K562 (cell line): Measurements from ENCODE around the gene CDK5RAP3. TPM values are rescaled to one million over a fixed set of nuclear protein-coding genes. Genes with fewer than 3 reads are reported as not detected.

ENCODE experiments used
- BRD9 ChIP-seq: fragments of 450-650 bp; IDR thresholded peaks from 2 replicates; pipeline ENCODE4 v1.6.1; 2018; ENCODE audit warnings: low read depth; ENCODE audit not compliant: partially characterized antibody
- CREM ChIP-seq: IDR thresholded peaks from 2 replicates; pipeline ENCODE4 v1.6.1; 2014; ENCODE audit warnings: antibody characterized with exemption, low read depth
- E2F6 ChIP-seq, 2 experiments: IDR thresholded peaks; 2 replicates each; pipeline ENCODE4 v1.6.1; 2011; ENCODE audit warnings: borderline replicate concordance in 1 of 2, control low read depth in 1 of 2, low read depth in 1 of 2, low read length in 1 of 2, mild to moderate bottlenecking in 1 of 2, mixed read lengths in 1 of 2, moderate library complexity in 1 of 2; ENCODE audit not compliant: insufficient read depth in 1 of 2, insufficient read length in 1 of 2, poor library complexity in 1 of 2, severe bottlenecking in 1 of 2; ENCODE audit errors: extremely low read depth in 1 of 2
- FOS ChIP-seq: IDR thresholded peaks from 3 replicates; pipeline ENCODE4 v1.6.1; 2011; ENCODE audit not compliant: insufficient read length; ENCODE audit errors: extremely low read depth
- HCFC1 ChIP-seq: IDR thresholded peaks from 2 replicates; pipeline ENCODE4 v1.6.1; 2012; ENCODE audit warnings: low read depth, low read length, improper control_type of control experiment
- HIVEP1 ChIP-seq: fragments of 250-450 bp; sonication (Bioruptor Pico); IDR thresholded peaks from 2 replicates; pipeline ENCODE4 v1.4.0; 2020; ENCODE audit warnings: mild to moderate bottlenecking
- LCOR ChIP-seq: sonication (generic); formaldehyde crosslinking; IDR thresholded peaks from 2 replicates; pipeline ENCODE4 v1.8.0; 2022; ENCODE audit warnings: mild to moderate bottlenecking, missing genetic modification reagents
- MBD1 ChIP-seq: fragments of 250-450 bp; sonication (Bioruptor Pico); IDR thresholded peaks from 2 replicates; pipeline ENCODE4 v1.8.0; 2022; ENCODE audit warnings: inconsistent platforms
- MBD2 ChIP-seq: sonication (generic); IDR thresholded peaks from 2 replicates; pipeline ENCODE4 v1.6.1; 2016; ENCODE audit warnings: low read depth, borderline replicate concordance
- MNT ChIP-seq, 2 experiments: fragments of 450-650 bp; conservative IDR thresholded peaks; 2 replicates each; pipeline ENCODE4 v1.6.1; 2017; ENCODE audit warnings: mild to moderate bottlenecking in 2 of 2, moderate library complexity in 2 of 2
- NCOR1 ChIP-seq: fragments of 450-650 bp; IDR thresholded peaks from 2 replicates; pipeline ENCODE4 v1.6.1; 2016; ENCODE audit warnings: mild to moderate bottlenecking, moderate library complexity
- POLR2A ChIP-seq: fragments of 450-650 bp; conservative IDR thresholded peaks from 2 replicates; pipeline ENCODE4 v1.6.1; 2016
- RAD51 ChIP-seq: fragments of 450-650 bp; IDR thresholded peaks from 2 replicates; pipeline ENCODE4 v1.7.1; 2016; ENCODE audit warnings: low read depth, mild to moderate bottlenecking, borderline replicate concordance
- RBM25 ChIP-seq: fragments of 200-400 bp; formaldehyde crosslinking; IDR thresholded peaks from 2 replicates; pipeline ENCODE4 v1.6.1; 2018; ENCODE audit warnings: low read length, low read depth, moderate library complexity; ENCODE audit not compliant: severe bottlenecking
- SMAD2 ChIP-seq: fragments of 150-350 bp; IDR thresholded peaks from 2 replicates; pipeline ENCODE4 v1.6.1; 2014; ENCODE audit warnings: low read depth, mild to moderate bottlenecking, low read length
- SP1 ChIP-seq: sonication (generic); formaldehyde crosslinking; IDR thresholded peaks from 2 replicates; pipeline ENCODE4 v1.8.1; 2022; ENCODE audit warnings: mild to moderate bottlenecking, missing genetic modification reagents
- TAF1 ChIP-seq: IDR thresholded peaks from 2 replicates; pipeline ENCODE4 v1.6.1; 2011; ENCODE audit warnings: mild to moderate bottlenecking, low read length, moderate library complexity; ENCODE audit not compliant: insufficient read depth, control insufficient read depth, severe bottlenecking; ENCODE audit errors: extremely low read depth
- TBP ChIP-seq: optimal IDR thresholded peaks from 2 replicates; pipeline ENCODE3; 2011; ENCODE audit warnings: low read depth, low read length, improper control_type of control experiment
- ZNF778 ChIP-seq: fragments of 450-650 bp; formaldehyde crosslinking; IDR thresholded peaks from 2 replicates; pipeline ENCODE4 v1.4.0; 2020; ENCODE audit warnings: mild to moderate bottlenecking, moderate library complexity
- polyA plus RNA-seq, 8 experiments: library from polyadenylated mRNA; depleted of rRNA in 4 of 8; stranded (reverse) in 5 of 8; unstranded in 3 of 8; fragments of >200 nt; fragmentation: Nextera tagmentation in 2 of 8; fragmentation: Illumina TruSeq in 1 of 8; extraction: Ambion mirVana in 2 of 8; extraction: Trizol in 1 of 8; gene quantifications; 2 replicates each; pipeline versions ENCODE4 v1.2.1 to v1.2.3, GENCODE V29; 2011 to 2014; ENCODE audit warnings: inconsistent platforms in 1 of 8, missing spikeins in 1 of 8
- total RNA-seq, 7 experiments: library from RNA; depleted of rRNA in 6 of 7; stranded (reverse); fragments of >200 nt in 6 of 7; fragmentation: Illumina TruSeq in 2 of 7; extraction: Trizol in 2 of 7; gene quantifications; 2 replicates each; pipeline versions ENCODE4 v1.2.1 to v1.2.3, GENCODE V29; 2011 to 2021; ENCODE audit warnings: low replicate concordance in 1 of 7
- TF ChIP-seq, protein P1 (sequence below): fragments of 450-650 bp; formaldehyde crosslinking; IDR thresholded peaks from 2 replicates; pipeline ENCODE4 v1.4.0; 2020; ENCODE audit warnings: mild to moderate bottlenecking, mixed read lengths
- TF ChIP-seq, protein P2 (sequence below): fragments of 250-450 bp; sonication (Bioruptor Pico); IDR thresholded peaks from 2 replicates; pipeline ENCODE4 v1.4.0; 2020

CDK5RAP3 gene
- total and polyA plus RNA-seq, 9 of the 15 experiments (the other 6 are each of a cell fraction or from before 2014, with no cell fraction given), result 44.2 to 202 (median 91.5) TPM

DNA sequence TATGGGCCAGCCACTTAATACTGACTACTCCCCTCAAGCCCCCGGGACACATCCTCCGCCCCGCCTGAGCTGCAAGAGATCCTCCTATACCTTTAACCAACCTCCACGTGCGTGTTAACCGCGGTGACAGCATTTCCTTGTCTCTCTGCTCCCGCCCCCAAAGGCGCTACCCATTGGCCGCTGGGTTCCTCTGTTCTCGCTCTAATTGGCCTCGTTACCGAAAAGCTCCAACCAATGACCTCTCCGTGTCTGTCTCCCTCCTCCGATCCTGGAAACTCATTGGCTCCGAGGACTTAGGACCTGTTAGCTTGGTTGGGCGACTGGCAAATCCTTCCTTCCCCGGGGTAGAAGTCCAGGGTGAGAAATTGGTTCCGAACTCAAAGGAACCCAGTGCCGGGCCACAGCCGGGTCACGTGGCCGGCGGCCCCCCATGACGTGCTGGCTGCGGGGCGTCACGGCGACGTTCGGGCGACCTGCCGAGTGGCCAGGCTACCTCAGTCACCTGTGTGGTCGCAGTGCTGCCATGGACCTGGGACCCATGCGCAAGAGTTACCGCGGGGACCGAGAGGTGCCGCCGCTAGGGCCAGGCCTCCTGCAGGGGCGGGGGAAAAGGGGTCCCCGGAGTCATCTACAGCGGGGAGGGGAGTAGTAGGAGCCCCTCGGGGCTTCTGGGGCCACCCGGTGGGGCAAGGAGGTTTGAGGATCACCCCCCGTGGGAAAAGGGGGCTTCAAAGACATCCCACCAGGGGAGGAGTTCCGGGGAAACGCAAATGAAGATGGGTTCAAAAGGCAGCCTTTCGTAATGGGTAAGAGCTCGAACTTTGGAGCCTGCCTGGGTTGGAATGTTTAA is 29.4 kb upstream of the CDK5RAP3 start, which contains the start of gene PNPO (continued):
- TF ChIP-seq E2F6 (IDR thresholded peaks at IDR 0.05; ENCODE audit: borderline replicate concordance in 1 of 2, extremely low read depth in 1 of 2, insufficient read depth in 1 of 2, insufficient read length in 1 of 2, low read depth in 1 of 2, low read length in 1 of 2, poor library complexity in 1 of 2, severe bottlenecking in 1 of 2) (peak; percentile 97 to 98), POLR2A (peak; percentile 83), ZNF778 (CRISPR knock-in tag) (no peak), BRD9 (peak; percentile 16), RAD51 (peak; percentile 82; the same call in 1 of the 2 replicates), FOS (peak; percentile 98), HIVEP1 (CRISPR knock-in tag) (no peak), NCOR1 (no peak), MBD2 (peak; percentile 97), SMAD2 (no peak), MBD1 (no peak), CREM (peak; percentile 65), TBP (peak; percentile 89), MNT (conservative IDR thresholded peaks at IDR 0.05) (peak; percentile 96 to 98), RBM25 (peak; percentile 92), HCFC1 (peak; percentile 42; the same call in 1 of the 2 replicates), SP1 (peak; percentile 66), LCOR (peak; percentile 87), TAF1 (peak; percentile 52)
- TF ChIP-seq, protein P1, sequence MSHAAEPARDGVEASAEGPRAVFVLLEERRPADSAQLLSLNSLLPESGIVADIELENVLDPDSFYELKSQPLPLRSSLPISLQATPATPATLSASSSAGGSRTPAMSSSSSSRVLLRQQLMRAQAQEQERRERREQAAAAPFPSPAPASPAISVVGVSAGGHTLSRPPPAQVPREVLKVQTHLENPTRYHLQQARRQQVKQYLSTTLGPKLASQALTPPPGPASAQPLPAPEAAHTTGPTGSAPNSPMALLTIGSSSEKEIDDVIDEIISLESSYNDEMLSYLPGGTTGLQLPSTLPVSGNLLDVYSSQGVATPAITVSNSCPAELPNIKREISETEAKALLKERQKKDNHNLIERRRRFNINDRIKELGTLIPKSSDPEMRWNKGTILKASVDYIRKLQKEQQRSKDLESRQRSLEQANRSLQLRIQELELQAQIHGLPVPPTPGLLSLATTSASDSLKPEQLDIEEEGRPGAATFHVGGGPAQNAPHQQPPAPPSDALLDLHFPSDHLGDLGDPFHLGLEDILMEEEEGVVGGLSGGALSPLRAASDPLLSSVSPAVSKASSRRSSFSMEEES (CRISPR knock-in tag), result peak; percentile 66
- TF ChIP-seq, protein P2, sequence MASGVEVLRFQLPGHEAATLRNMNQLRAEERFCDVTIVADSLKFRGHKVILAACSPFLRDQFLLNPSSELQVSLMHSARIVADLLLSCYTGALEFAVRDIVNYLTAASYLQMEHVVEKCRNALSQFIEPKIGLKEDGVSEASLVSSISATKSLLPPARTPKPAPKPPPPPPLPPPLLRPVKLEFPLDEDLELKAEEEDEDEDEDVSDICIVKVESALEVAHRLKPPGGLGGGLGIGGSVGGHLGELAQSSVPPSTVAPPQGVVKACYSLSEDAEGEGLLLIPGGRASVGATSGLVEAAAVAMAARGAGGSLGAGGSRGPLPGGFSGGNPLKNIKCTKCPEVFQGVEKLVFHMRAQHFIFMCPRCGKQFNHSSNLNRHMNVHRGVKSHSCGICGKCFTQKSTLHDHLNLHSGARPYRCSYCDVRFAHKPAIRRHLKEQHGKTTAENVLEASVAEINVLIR, result no peak
